Upper lobe of left lung (tissue), 6 donors: ENCODE measurements around the gene KIRREL2. TPM values are rescaled to one million over a fixed set of nuclear protein-coding genes. Genes with fewer than 3 reads are reported as not detected.

ENCODE experiments used
- ATAC-seq, 2 donors: fragments of 200-7000 bp; cut with Tn5 transposase; one replicate each; pipeline ENCODE4 v1.9.1; 2022; ENCODE audit warnings: mild to moderate bottlenecking in 2 of 2, moderate library complexity in 2 of 2; ENCODE audit not compliant: low FRiP score in 2 of 2
- DNase-seq, 2 donors: peaks; one replicate each; pipeline ENCODE4 v3.0.0-alpha.2; 2019 to 2020
- H3K27ac ChIP-seq, 4 donors: fragments of 200-600 bp; sonication (generic); one replicate each; pipeline ENCODE4 v1.5.1; 2016 to 2019
- H3K27me3 ChIP-seq, 4 donors: fragments of 200-600 bp; sonication (generic); one replicate each; pipeline ENCODE4 v1.5.1; 2017 to 2019
- H3K36me3 ChIP-seq, 4 donors: fragments of 200-600 bp; sonication (generic); one replicate each; pipeline ENCODE4 v1.5.1; 2016 to 2019
- H3K4me1 ChIP-seq, 4 donors: fragments of 200-600 bp; sonication (generic); one replicate each; pipeline ENCODE4 v1.5.1; 2018 to 2019
- H3K4me3 ChIP-seq, 4 donors: fragments of 200-600 bp; sonication (generic); one replicate each; pipeline ENCODE4 v1.5.1; 2017 to 2019; ENCODE audit warnings: mild to moderate bottlenecking in 2 of 4, moderate library complexity in 1 of 4
- H3K9me3 ChIP-seq, 4 donors: fragments of 200-600 bp; sonication (generic); one replicate each; pipeline ENCODE4 v1.5.1; 2018 to 2019
- EP300 ChIP-seq, 4 donors: sonication (generic); formaldehyde crosslinking; IDR thresholded peaks; one replicate each; pipeline ENCODE4 v1.5.1; 2017; ENCODE audit warnings: antibody characterized with exemption in 4 of 4, control low read depth in 2 of 4
- POLR2A ChIP-seq, 4 donors: fragments of 450-650 bp; IDR thresholded peaks; one replicate each; pipeline ENCODE4 v1.5.1; 2016 to 2017; ENCODE audit warnings: antibody characterized with exemption in 4 of 4, mild to moderate bottlenecking in 2 of 4
- POLR2AphosphoS5 ChIP-seq, 2 donors: sonication (generic); formaldehyde crosslinking; IDR thresholded peaks; one replicate each; pipeline ENCODE4 v1.5.1; 2017; ENCODE audit warnings: antibody characterized with exemption in 2 of 2
- WGBS, 2 donors: methylation state at CpG; one replicate each; pipeline ENCODE4 v1.1.5; 2017 to 2018; 5-methylcytosine and 5-hydroxymethylcytosine counted together
- small RNA-seq, 4 donors: library from RNA; depleted of rRNA; stranded (forward); fragments of <200 nt; gene quantifications; one replicate each; pipeline ENCODE3, GENCODE V24; 2016
- total RNA-seq, 6 donors: library from RNA; depleted of rRNA in 4 of 6; stranded (reverse); fragments of >200 nt in 4 of 6; gene quantifications; one replicate each; pipeline versions ENCODE4 v1.1.0 to v1.2.1, GENCODE V29; 2016 to 2021
- TF ChIP-seq, protein P1 (sequence below), 6 experiments: fragments of 450-650 bp in 4 of 6; fragments of 200-600 bp in 2 of 6; sonication (generic) in 2 of 6; IDR thresholded peaks; one replicate each; pipeline ENCODE4 v1.5.1; 2016 to 2019; ENCODE audit warnings: antibody characterized with exemption in 6 of 6
- donor health status: DM: no; HTN: no; CAD: no; lungs with moderate emphysema.
- donor health status: DM: no; HTN: yes; CAD: no; lungs with severe emphysema.

Gene KIRREL2
- total RNA-seq, 6 donors from 2014 or later, result 0.07 TPM; not detected in 5

- 39 to 43% methylated on average over 7 of the region's 7 CpGs for WGBS, 2 donors
- TF ChIP-seq, protein P1, sequence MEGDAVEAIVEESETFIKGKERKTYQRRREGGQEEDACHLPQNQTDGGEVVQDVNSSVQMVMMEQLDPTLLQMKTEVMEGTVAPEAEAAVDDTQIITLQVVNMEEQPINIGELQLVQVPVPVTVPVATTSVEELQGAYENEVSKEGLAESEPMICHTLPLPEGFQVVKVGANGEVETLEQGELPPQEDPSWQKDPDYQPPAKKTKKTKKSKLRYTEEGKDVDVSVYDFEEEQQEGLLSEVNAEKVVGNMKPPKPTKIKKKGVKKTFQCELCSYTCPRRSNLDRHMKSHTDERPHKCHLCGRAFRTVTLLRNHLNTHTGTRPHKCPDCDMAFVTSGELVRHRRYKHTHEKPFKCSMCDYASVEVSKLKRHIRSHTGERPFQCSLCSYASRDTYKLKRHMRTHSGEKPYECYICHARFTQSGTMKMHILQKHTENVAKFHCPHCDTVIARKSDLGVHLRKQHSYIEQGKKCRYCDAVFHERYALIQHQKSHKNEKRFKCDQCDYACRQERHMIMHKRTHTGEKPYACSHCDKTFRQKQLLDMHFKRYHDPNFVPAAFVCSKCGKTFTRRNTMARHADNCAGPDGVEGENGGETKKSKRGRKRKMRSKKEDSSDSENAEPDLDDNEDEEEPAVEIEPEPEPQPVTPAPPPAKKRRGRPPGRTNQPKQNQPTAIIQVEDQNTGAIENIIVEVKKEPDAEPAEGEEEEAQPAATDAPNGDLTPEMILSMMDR (IDR thresholded peaks at IDR 0.05), result no peak
- TF ChIP-seq EP300 (IDR thresholded peaks at IDR 0.05) (no peak), POLR2A (IDR thresholded peaks at IDR 0.05) (no peak)
- H3K27ac ChIP-seq, result peak overlapping the region in 2 of 4 donors; percentile 46 to 52
- H3K27me3 ChIP-seq, result no peaks in the 10 kb centered on the region
- no peaks in the 10 kb centered on the region for H3K9me3 ChIP-seq
- peaks cover 0 to 6% (median 2%) of the 10 kb centered on the region in 4 donors for H3K4me1 ChIP-seq
- DNase-seq (no peak), ATAC-seq (peak in 1 of 2 donors; percentile 27)
- no peaks in the 10 kb centered on the region for H3K36me3 ChIP-seq
- no peak overlapping the region for H3K4me3 ChIP-seq
Observed at GRCh38 chr19:35913589-35913988, 56.9 kb downstream of the KIRREL2 start.

DNA sequence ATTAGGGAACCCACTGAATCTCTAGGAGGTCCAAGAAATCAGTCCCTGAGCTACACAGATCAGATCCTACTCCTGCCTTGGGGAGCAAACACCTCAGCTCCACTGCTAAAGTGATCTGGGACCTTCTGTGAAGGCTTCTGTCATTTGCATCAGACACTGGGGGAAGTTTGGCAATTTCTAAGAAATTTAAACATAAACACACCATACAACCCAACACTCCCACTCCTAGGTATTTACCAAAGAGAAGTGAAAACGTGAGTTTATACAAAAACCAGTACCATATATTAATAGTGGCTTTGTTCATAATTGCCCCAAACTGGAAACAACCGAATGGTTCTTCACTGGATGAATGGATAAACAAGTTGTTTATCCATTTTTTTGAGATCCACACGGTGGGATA, 58.7 kb downstream of the KIRREL2 start:
- Histone ChIP-seq H3K9me3 (no peaks in the 10 kb centered on the region), H3K36me3 (no peaks in the 10 kb centered on the region), H3K4me1 (peaks cover 0 to 6% (median 2%) of the 10 kb centered on the region in 4 donors), H3K27me3 (no peaks in the 10 kb centered on the region), H3K27ac (peak overlapping the region in 1 of 4 donors; percentile 49), H3K4me3 (no peak overlapping the region)
- 52 to 57% methylated on average over 3 of the region's 3 CpGs for WGBS, 2 donors
- DNase-seq (no peak), ATAC-seq (no peak)
- TF ChIP-seq, protein P1 (IDR thresholded peaks at IDR 0.05), result no peak
- no peak for TF ChIP-seq POLR2AphosphoS5 (IDR thresholded peaks at IDR 0.05)
- TF ChIP-seq EP300 (IDR thresholded peaks at IDR 0.05), result no peak
- TF ChIP-seq POLR2A (IDR thresholded peaks at IDR 0.05), result no peak

Small RNA genes lying within 50 kb of the gene (small RNA-seq; reads per million reads assigned to genes)
- gene RN7SL402P, result 0 reads per million in 4 donors

Other genes with a start within 250 kb of the KIRREL2 start
- gene HAUS5, start 244.2 kb upstream of the KIRREL2 start, total RNA-seq, result 10 to 100 TPM in 4 of 6 donors, 1 to 10 TPM in 2; 5.6 to 32.5 (median 11.3) TPM
- gene RBM42, start 227.9 kb upstream of the KIRREL2 start, total RNA-seq, result 10 to 100 TPM; 37.7 to 80.3 (median 71.3) TPM
- gene ETV2, start 215.2 kb upstream of the KIRREL2 start, total RNA-seq, result 1 to 10 TPM in 3 of 6 donors, under 1 TPM in 1, not detected in 2; 0.83 to 8.0 (median 1.8) TPM
- gene COX6B1, start 208.6 kb upstream of the KIRREL2 start, total RNA-seq, result 100 to 1,000 TPM in 5 of 6 donors, 10 to 100 TPM in 1; 90.1 to 290 (median 235) TPM
- gene UPK1A, start 190.4 kb upstream of the KIRREL2 start, total RNA-seq, result not detected
- gene ZBTB32, start 152.4 kb upstream of the KIRREL2 start, total RNA-seq, result under 1 TPM in 3 of 6 donors, not detected in 3; 0.20 to 0.55 (median 0.30) TPM
- gene KMT2B, start 138.9 kb upstream of the KIRREL2 start, total RNA-seq, result 10 to 100 TPM; 23.3 to 70.2 (median 37.3) TPM
- 10 to 100 TPM in 5 of 6 donors, 1 to 10 TPM in 1; 6.4 to 28.4 (median 18.8) TPM for gene IGFLR1, start 114.5 kb upstream of the KIRREL2 start, total RNA-seq
- gene U2AF1L4, start 111.5 kb upstream of the KIRREL2 start, total RNA-seq, result 100 to 1,000 TPM in 1 of 6 donors, 10 to 100 TPM in 4, 1 to 10 TPM in 1; 8.5 to 157 (median 22.0) TPM
- gene PSENEN, start 111.3 kb upstream of the KIRREL2 start, total RNA-seq, result 10 to 100 TPM; 43.4 to 60.9 (median 54.5) TPM
- 10 to 100 TPM in 3 of 6 donors, 1 to 10 TPM in 3; 4.0 to 16.9 (median 10.9) TPM for gene LIN37, start 108.3 kb upstream of the KIRREL2 start, total RNA-seq
- gene HSPB6, start 99.9 kb upstream of the KIRREL2 start, total RNA-seq, result 10 to 100 TPM in 4 of 6 donors, 1 to 10 TPM in 2; 4.2 to 46.2 (median 18.4) TPM
- gene PROSER3, start 98.7 kb upstream of the KIRREL2 start, total RNA-seq, result 10 to 100 TPM; 13.8 to 32.5 (median 19.5) TPM
- 100 to 1,000 TPM in 1 of 6 donors, 10 to 100 TPM in 3, 1 to 10 TPM in 2; 5.9 to 109 (median 14.5) TPM for gene ARHGAP33, start 81.3 kb upstream of the KIRREL2 start, total RNA-seq
- gene PRODH2, start 44.1 kb upstream of the KIRREL2 start, total RNA-seq, result not detected
- gene NPHS1, start 4.4 kb upstream of the KIRREL2 start, total RNA-seq, result not detected
- gene APLP1, start 11.7 kb downstream of the KIRREL2 start, total RNA-seq, result 10 to 100 TPM in 1 of 6 donors, 1 to 10 TPM in 4, not detected in 1; 1.5 to 22.8 (median 5.2) TPM
- gene NFKBID, start 43.6 kb downstream of the KIRREL2 start, total RNA-seq, result 10 to 100 TPM in 5 of 6 donors, 1 to 10 TPM in 1; 8.8 to 65.0 (median 23.6) TPM
- 10 to 100 TPM in 5 of 6 donors, not detected in 1; 10.2 to 40.8 (median 19.9) TPM for gene HCST, start 45.6 kb downstream of the KIRREL2 start, total RNA-seq
- gene TYROBP, start 51.4 kb downstream of the KIRREL2 start, total RNA-seq, result 100 to 1,000 TPM; 131 to 532 (median 345) TPM
- gene LRFN3, start 79.5 kb downstream of the KIRREL2 start, total RNA-seq, result 10 to 100 TPM in 4 of 6 donors, 1 to 10 TPM in 2; 6.3 to 17.2 (median 11.8) TPM
- gene SDHAF1, start 138.3 kb downstream of the KIRREL2 start, total RNA-seq, result 10 to 100 TPM; 13.6 to 41.2 (median 28.9) TPM
- gene SYNE4, start 151.9 kb downstream of the KIRREL2 start, total RNA-seq, result 10 to 100 TPM in 5 of 6 donors, 1 to 10 TPM in 1; 9.5 to 21.0 (median 10.9) TPM
- 10 to 100 TPM; 22.3 to 95.3 (median 32.6) TPM for gene ALKBH6, start 157.3 kb downstream of the KIRREL2 start, total RNA-seq
- gene CLIP3, start 176.0 kb downstream of the KIRREL2 start, total RNA-seq, result 10 to 100 TPM in 1 of 6 donors, 1 to 10 TPM in 5; 3.0 to 13.0 (median 6.4) TPM
- gene THAP8, start 197.4 kb downstream of the KIRREL2 start, total RNA-seq, result 10 to 100 TPM in 1 of 6 donors, 1 to 10 TPM in 5; 2.4 to 10.5 (median 7.8) TPM
- 1 to 10 TPM in 5 of 6 donors, under 1 TPM in 1; 1.00 to 7.6 (median 2.4) TPM for gene WDR62, start 198.0 kb downstream of the KIRREL2 start, total RNA-seq